Measurements from ENCODE around the gene RFLNA.

GRCh38 chr12:124296916-124297351 lies 2.0 kb downstream of the RFLNA start:
- TF ChIP-seq CTCF (conservative IDR thresholded peaks at IDR 0.05) = no peak
- TF ChIP-seq ZFX (IDR thresholded peaks at IDR 0.05) = no peak
